ENCODE measurements around the gene ALG12.
"Not testable (repeated sequence)": the region's sequence is repeated elsewhere in the genome, so short reads cannot be mapped to it uniquely, and the experiment has no call there.

The ALG12 gene

GRCh38 chr22:49865156-49865555, 53.1 kb downstream of the ALG12 start:
- DNase-seq: no peak

- no peak for DNase-seq
Observed at GRCh38 chr22:49863931-49864330, 54.3 kb downstream of the ALG12 start.

DNA sequence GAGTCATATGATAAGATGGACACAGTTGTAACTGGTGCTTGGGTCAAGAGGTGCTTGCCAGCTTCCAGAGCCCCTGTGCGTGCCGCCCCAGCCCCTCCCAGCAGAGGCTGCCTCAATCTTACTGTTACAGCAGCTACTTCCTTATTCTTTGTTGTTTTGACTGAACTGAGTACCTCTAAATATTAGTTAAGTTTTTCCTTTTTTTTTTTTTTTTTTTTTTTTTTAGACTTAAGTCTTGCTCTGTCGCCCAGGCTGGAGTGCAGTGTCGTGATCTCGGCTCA, 55.8 kb downstream of the ALG12 start:
- DNase-seq: no peak

- DNase-seq: no peak
Observed at GRCh38 chr22:49861642-49862495, 56.4 kb downstream of the ALG12 start.

DNA sequence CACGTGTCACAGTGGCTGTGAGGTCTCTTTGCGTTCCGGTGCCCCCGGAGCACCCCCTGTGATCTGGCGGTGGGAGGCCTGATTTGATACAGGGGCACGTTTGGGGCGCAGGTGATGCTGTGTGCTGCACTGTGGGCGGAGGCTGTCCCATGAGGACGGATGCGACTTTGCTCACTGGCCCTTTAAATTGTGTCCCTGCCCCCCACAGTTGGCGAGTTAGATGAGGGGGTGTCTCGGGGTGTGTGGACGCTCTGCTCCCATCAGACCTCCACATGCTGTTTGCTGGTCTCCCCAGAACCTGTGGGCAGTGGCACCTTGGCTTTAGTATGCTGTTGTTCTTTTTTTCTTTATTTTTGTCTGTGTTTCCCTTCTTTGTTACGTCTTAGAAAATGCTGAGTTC, 59.4 kb downstream of the ALG12 start:
- DNase-seq: no peak

DNA sequence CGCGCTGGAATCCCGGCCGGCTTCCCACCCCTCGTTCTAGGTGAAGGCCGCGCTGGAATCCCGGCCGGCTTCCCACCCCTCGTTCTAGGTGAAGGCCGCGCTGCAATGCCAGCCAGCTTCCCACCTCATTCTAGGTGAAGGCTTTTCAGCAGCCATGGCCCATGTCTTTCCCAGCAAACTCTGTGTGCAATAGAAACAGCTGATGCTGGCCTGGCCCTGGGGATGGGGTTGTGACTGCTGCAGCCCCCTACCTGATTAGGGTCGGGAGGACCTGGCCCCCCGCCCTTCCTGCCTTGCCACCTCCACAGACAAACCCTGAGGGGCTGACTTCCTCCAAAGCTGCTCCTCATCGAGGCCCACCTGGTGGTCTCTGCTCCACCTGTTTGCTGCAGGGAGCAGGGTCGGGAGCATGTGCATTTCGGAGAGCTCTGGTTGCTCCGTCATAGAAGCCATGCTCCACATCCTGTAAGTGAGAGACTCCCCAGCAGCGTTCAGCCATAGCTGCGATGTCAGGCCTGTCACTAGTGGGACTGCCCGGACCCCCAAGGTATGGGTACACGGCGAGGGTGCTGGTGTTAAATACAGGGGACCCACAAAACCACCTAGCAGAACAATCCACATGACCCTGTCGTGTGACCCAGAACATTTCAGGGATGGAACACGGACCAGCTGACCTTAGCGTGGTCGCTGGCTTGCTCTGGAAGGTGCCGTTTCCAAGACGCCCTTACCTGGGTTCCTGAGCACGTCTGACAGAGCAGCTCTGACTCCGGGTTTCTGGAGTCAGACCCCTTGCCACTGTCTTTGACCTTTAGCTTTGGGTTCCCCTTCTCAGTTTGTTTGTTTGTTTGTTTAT, 61.2 kb downstream of the ALG12 start:
- DNase-seq: no peak

DNA sequence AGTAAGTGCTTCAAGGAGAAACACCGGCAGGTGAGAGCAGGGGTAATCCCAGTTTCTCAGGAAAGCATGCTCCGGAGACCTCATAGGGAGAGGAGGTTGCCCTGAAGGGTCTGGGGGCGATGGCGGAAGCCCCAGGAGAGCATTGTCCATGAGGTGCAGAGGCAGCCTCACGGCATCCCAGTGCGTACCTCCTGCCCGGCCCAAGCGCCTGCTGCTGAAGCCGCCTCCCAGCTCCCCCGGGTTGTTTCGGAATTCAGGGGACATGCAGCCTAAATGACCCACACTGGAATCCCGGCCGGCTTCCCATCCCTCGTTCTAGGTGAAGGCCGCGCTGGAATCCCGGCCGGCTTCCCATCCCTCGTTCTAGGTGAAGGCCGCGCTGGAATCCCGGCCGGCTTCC, 61.9 kb downstream of the ALG12 start:
- no peak for DNase-seq

DNA sequence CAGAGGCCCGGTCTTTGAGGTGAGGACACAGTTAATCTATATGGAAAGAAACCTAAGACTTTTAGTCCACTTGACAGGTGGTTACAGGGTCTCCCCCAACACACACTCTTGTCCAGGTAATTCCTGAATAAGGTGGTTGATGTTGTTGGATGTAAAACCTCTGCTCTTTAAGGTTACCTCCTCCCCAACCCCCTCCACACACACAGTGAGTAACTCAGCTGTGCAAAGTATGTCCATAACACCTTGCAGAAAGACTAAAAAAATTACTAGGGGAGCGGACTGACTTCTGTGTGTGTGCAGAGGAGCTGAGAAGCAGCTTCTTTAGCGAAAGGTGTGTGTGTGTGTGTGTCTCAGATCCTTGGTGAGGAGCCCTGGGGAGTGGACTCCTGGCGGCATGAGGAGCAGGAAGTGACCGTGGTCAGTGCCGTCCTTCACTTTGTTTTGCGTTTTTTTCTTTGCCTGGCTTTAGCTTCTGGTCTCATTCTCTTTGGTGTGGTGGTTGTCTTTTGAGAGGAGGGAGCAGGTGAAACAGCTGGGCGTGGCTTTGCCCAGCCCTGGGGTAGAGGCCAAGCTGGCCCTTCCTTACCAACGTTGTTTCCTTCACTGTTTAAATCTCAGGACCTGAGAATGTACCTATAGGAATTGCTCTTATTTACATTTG, 62.9 kb downstream of the ALG12 start:
- peak in 1 of 2 donors; percentile 23 for DNase-seq

- peak in 1 of 2 donors; percentile 35 for DNase-seq
Observed at GRCh38 chr22:49853981-49854831, 64.0 kb downstream of the ALG12 start.

- peak; percentile 97 to 98 for DNase-seq
Observed at GRCh38 chr22:49852898-49853894, 65.0 kb downstream of the ALG12 start, which contains the start of gene ZBED4. Gene ZBED4 (plus strand): TSS chr22:49853844. CDS start chr22:49883663, 29,819 bp downstream.

GRCh38 chr22:49852568-49852897, 65.7 kb downstream of the ALG12 start:
- DNase-seq: not testable (repeated sequence)

GRCh38 chr22:49850959-49851802, 67.1 kb downstream of the ALG12 start:
- no peak for DNase-seq

Measured in CD4-positive, alpha-beta T cell treated with Interferon alpha-2 for 1 hour (primary cell).